HEK293 (cell line): Measurements from ENCODE around the gene PAM.
A peak's percentile ranks its signal among the peaks of the same experiment; 100 is the strongest.

Experiments
- CTCF ChIA-PET: fragments of 350-600 bp; formaldehyde crosslinking; extraction: SDS; loops from one replicate; lab custom pipeline; 2021; ENCODE audit warnings: antibody characterized with exemption; lab: Yijun Ruan, JAX
- POLR2A ChIA-PET: fragments of 300-600 bp; formaldehyde crosslinking; extraction: SDS; loops from one replicate; lab custom pipeline; 2020; ENCODE audit warnings: antibody characterized with exemption, inconsistent platforms; lab: Yijun Ruan, JAX
- H3K27ac ChIP-seq: fragments of 200-500 bp; sonication (Bioruptor generic); 2 replicates; pipeline ENCODE4 v1.5.1; 2014; ENCODE audit warnings: low read depth, low read length, control low read depth, inconsistent platforms; ENCODE audit errors: extremely low read depth
- H3K36me3 ChIP-seq, 2 experiments: fragments of 200-500 bp in 1 of 2; sonication (Bioruptor generic) in 1 of 2; 1 replicate in 1 of 2; 2 replicates in 1 of 2; pipeline ENCODE4 v1.5.1; 2014 to 2017; ENCODE audit warnings: inconsistent platforms in 2 of 2, low read length in 2 of 2; ENCODE audit not compliant: control insufficient read depth in 2 of 2, insufficient read depth in 1 of 2
- H3K4me1 ChIP-seq: fragments of 200-500 bp; sonication (Bioruptor generic); 2 replicates; pipeline ENCODE4 v1.5.1; 2014; ENCODE audit warnings: mild to moderate bottlenecking, low read length, inconsistent platforms; ENCODE audit not compliant: control insufficient read depth, insufficient read depth
- H3K4me3 ChIP-seq: 2 replicates; pipeline ENCODE4 v1.5.1; 2011; ENCODE audit warnings: low read depth, mild to moderate bottlenecking, control low read depth, low read length, moderate library complexity
- H3K9me3 ChIP-seq: fragments of 200-500 bp; sonication (Bioruptor generic); 2 replicates; pipeline ENCODE4 v1.5.1; 2014; ENCODE audit warnings: low read depth, low read length, inconsistent platforms; ENCODE audit not compliant: control insufficient read depth, insufficient read depth
- GLIS2 ChIP-seq: fragments of 450-650 bp; formaldehyde crosslinking; IDR thresholded peaks from 2 replicates; pipeline ENCODE4 v1.5.1; 2016; ENCODE audit warnings: missing biosample characterization, missing genetic modification characterization
- KLF1 ChIP-seq: fragments of 450-650 bp; formaldehyde crosslinking; IDR thresholded peaks from 2 replicates; pipeline ENCODE4 v1.5.1; 2016; ENCODE audit warnings: missing biosample characterization, missing genetic modification characterization
- SCRT2 ChIP-seq: fragments of 450-650 bp; formaldehyde crosslinking; IDR thresholded peaks from 2 replicates; pipeline ENCODE4 v1.5.1; 2016; ENCODE audit warnings: missing biosample characterization, missing genetic modification characterization
- ZBTB17 ChIP-seq: fragments of 450-650 bp; formaldehyde crosslinking; IDR thresholded peaks from 2 replicates; pipeline ENCODE4 v1.5.1; 2016; ENCODE audit warnings: missing biosample characterization, missing genetic modification characterization
- ZBTB48 ChIP-seq: fragments of 450-650 bp; formaldehyde crosslinking; IDR thresholded peaks from 2 replicates; pipeline ENCODE4 v1.5.1; 2016; ENCODE audit warnings: missing biosample characterization, missing genetic modification characterization
- ZFP69B ChIP-seq: fragments of 450-650 bp; formaldehyde crosslinking; IDR thresholded peaks from 2 replicates; pipeline ENCODE4 v1.5.1; 2016; ENCODE audit warnings: missing biosample characterization, missing genetic modification characterization
- ZNF138 ChIP-seq: fragments of 450-650 bp; formaldehyde crosslinking; IDR thresholded peaks from 2 replicates; pipeline ENCODE4 v1.5.1; 2016; ENCODE audit warnings: missing biosample characterization, missing genetic modification characterization, borderline replicate concordance
- ZNF140 ChIP-seq: fragments of 450-650 bp; formaldehyde crosslinking; IDR thresholded peaks from 2 replicates; pipeline ENCODE4 v1.5.1; 2016; ENCODE audit warnings: missing biosample characterization, missing genetic modification characterization
- ZNF155 ChIP-seq: fragments of 450-650 bp; formaldehyde crosslinking; IDR thresholded peaks from 2 replicates; pipeline ENCODE4 v1.5.1; 2016; ENCODE audit warnings: missing biosample characterization, missing genetic modification characterization
- ZNF24 ChIP-seq: fragments of 450-650 bp; formaldehyde crosslinking; IDR thresholded peaks from 2 replicates; pipeline ENCODE4 v1.5.1; 2016; ENCODE audit warnings: missing biosample characterization, missing genetic modification characterization
- ZNF423 ChIP-seq: fragments of 450-650 bp; formaldehyde crosslinking; IDR thresholded peaks from 2 replicates; pipeline ENCODE4 v1.5.1; 2016; ENCODE audit warnings: missing biosample characterization, missing genetic modification characterization
- ZNF473 ChIP-seq: fragments of 450-650 bp; formaldehyde crosslinking; IDR thresholded peaks from 2 replicates; pipeline ENCODE4 v1.5.1; 2017; ENCODE audit warnings: missing biosample characterization, missing genetic modification characterization
- ZNF510 ChIP-seq: fragments of 450-650 bp; formaldehyde crosslinking; IDR thresholded peaks from 2 replicates; pipeline ENCODE4 v1.5.1; 2018; ENCODE audit warnings: mild to moderate bottlenecking, missing genetic modification characterization, missing biosample characterization; ENCODE audit not compliant: insufficient replicate concordance
- ZNF530 ChIP-seq: fragments of 450-650 bp; formaldehyde crosslinking; IDR thresholded peaks from 2 replicates; pipeline ENCODE4 v1.5.1; 2016; ENCODE audit warnings: low read depth, missing biosample characterization, missing genetic modification characterization
- ZNF549 ChIP-seq: fragments of 450-650 bp; IDR thresholded peaks from 2 replicates; pipeline ENCODE4 v1.5.1; 2018; ENCODE audit warnings: missing biosample characterization, missing genetic modification characterization, mild to moderate bottlenecking, inconsistent platforms, moderate library complexity
- ZNF571 ChIP-seq: fragments of 450-650 bp; formaldehyde crosslinking; IDR thresholded peaks from 2 replicates; pipeline ENCODE4 v1.5.0; 2017; ENCODE audit warnings: missing biosample characterization, missing genetic modification characterization
- ZNF654 ChIP-seq: fragments of 450-650 bp; formaldehyde crosslinking; IDR thresholded peaks from 2 replicates; pipeline ENCODE4 v1.5.1; 2016; ENCODE audit warnings: low read depth, missing biosample characterization, missing genetic modification characterization
- ZNF670 ChIP-seq: fragments of 450-650 bp; formaldehyde crosslinking; IDR thresholded peaks from 2 replicates; pipeline ENCODE4 v1.5.1; 2016; ENCODE audit warnings: missing biosample characterization, missing genetic modification characterization, low read depth
- ZNF701 ChIP-seq: fragments of 450-650 bp; formaldehyde crosslinking; IDR thresholded peaks from 2 replicates; pipeline ENCODE4 v1.5.1; 2016; ENCODE audit warnings: missing biosample characterization, missing genetic modification characterization
- ZNF768 ChIP-seq: fragments of 450-650 bp; formaldehyde crosslinking; IDR thresholded peaks from 2 replicates; pipeline ENCODE4 v1.5.1; 2018; ENCODE audit warnings: missing biosample characterization, mild to moderate bottlenecking, missing genetic modification characterization
- TF ChIP-seq, protein P1 (sequence below): fragments of 450-650 bp; formaldehyde crosslinking; IDR thresholded peaks from 2 replicates; pipeline ENCODE4 v1.5.1; 2016; ENCODE audit warnings: missing biosample characterization, missing genetic modification characterization
- TF ChIP-seq, protein P2 (sequence below): fragments of 450-650 bp; formaldehyde crosslinking; conservative IDR thresholded peaks from 2 replicates; pipeline ENCODE4 v1.5.1; 2016; ENCODE audit warnings: low read depth, missing biosample characterization, missing genetic modification characterization
- TF ChIP-seq, protein P3 (sequence below): fragments of 450-650 bp; formaldehyde crosslinking; IDR thresholded peaks from 2 replicates; pipeline ENCODE4 v1.5.1; 2016; ENCODE audit warnings: missing biosample characterization, missing genetic modification characterization

PAM gene

DNA sequence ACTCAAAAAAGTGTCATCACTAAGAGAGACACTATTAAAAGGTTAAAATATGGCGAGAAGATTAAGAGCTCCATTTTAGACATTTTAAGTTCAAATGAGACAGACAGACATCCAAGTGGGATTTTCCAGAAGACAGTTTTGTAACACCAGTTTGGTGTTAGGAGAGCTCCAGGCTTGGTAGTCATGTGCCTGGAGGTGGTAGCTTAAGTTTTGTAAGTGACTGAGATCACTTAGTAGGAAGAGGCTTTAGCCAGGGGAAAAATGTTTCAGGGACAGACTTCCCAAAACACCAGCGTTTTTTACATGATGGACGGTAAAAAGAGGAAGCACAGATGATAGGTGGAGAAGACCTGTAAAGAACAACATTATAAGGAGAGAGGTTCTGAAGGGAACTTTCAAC is 214.5 kb downstream of the PAM start:
- Histone ChIP-seq H3K4me1 (no peaks in the 10 kb centered on the region), H3K27ac (no peak overlapping the region), H3K36me3 (no peaks in the 10 kb centered on the region), H3K4me3 (no peak overlapping the region), H3K9me3 (no peaks in the 10 kb centered on the region)
- no peak for TF ChIP-seq ZNF768 (tag by site-specific recombination)
- TF ChIP-seq ZNF510 (tag by site-specific recombination): no peak
- no peak for TF ChIP-seq ZNF530 (tag by site-specific recombination)
- TF ChIP-seq ZNF473 (tag by site-specific recombination): no peak
- no peak for TF ChIP-seq ZBTB48
- no peak for TF ChIP-seq ZNF155 (tag by site-specific recombination)
- ChIA-PET CTCF (interaction anchor here (0.6 to 2.5 kb wide), 7 partner anchors 12 to 288 kb away, joined by 3 to 14 read pairs (median 3); no protein-coding TSS in a partner anchor), POLR2A (no interaction called here)

DNA sequence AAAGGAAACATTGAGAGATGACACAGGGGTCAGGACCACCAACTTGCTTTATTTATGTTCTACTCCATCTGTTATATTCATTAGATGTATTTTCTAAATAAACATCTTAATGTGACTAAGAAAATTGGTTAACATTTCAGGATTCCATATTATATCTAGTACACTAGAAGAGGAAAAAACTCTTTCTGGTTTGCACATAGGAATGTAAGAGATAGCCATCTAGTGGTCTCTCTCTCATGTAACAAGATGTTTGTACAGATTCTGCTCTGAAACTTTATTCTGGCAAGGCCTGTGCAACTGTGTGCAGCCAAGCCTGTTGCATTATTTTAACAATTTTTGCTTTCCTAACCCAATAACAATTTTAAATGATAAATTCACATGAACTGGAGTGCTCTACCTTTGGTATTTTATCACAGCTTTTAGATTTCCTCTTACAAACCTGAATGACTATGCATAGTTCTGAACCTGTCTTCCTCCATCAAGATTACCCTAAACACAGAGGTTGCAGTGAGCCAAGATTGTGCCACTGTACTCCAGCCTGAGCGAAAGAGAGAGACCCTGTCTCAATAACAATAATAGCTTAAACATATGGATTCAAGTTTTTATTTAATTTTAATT is 216.7 kb downstream of the PAM start:
- CTCF ChIA-PET: interaction anchor here (0.6 to 2.5 kb wide), 9 partner anchors 11 to 290 kb away, joined by 3 to 14 read pairs (median 3); no protein-coding TSS in a partner anchor
- TF ChIP-seq ZNF654 (peak; percentile 43), SCRT2 (tag by site-specific recombination) (0 out of 2 replicates have a peak, but pooled peaks have one; percentile 48), ZNF24 (tag by site-specific recombination) (no peak)
- TF ChIP-seq, protein P1, sequence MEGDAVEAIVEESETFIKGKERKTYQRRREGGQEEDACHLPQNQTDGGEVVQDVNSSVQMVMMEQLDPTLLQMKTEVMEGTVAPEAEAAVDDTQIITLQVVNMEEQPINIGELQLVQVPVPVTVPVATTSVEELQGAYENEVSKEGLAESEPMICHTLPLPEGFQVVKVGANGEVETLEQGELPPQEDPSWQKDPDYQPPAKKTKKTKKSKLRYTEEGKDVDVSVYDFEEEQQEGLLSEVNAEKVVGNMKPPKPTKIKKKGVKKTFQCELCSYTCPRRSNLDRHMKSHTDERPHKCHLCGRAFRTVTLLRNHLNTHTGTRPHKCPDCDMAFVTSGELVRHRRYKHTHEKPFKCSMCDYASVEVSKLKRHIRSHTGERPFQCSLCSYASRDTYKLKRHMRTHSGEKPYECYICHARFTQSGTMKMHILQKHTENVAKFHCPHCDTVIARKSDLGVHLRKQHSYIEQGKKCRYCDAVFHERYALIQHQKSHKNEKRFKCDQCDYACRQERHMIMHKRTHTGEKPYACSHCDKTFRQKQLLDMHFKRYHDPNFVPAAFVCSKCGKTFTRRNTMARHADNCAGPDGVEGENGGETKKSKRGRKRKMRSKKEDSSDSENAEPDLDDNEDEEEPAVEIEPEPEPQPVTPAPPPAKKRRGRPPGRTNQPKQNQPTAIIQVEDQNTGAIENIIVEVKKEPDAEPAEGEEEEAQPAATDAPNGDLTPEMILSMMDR (tag by site-specific recombination): 0 out of 2 replicates have a peak, but pooled peaks have one; percentile 25
- TF ChIP-seq, all 188 proteins: peak for 3
- POLR2A ChIA-PET: interaction anchor here (0.6 kb wide), 1 partner anchor 286 kb away, joined by 7 read pairs; the partner anchor contains the start of gene MACIR

DNA sequence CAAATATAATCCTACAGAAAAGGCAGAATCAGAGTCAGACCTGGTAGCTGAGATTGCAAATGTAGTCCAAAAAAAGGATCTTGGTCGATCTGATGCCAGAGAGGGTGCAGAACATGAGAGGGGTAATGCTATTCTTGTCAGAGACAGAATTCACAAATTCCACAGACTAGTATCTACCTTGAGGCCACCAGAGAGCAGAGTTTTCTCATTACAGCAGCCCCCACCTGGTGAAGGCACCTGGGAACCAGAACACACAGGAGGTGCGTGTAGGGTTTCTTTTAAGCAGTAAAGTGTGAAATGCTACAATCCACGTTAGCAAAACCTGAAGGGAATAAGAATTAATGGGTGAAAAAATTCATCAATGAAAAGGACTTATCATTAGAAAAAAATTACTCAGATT is 219.1 kb downstream of the PAM start:
- no peaks in the 10 kb centered on the region for H3K4me1 ChIP-seq
- ChIA-PET CTCF (interaction anchor here (0.6 to 2.9 kb wide), 4 partner anchors 96 to 323 kb away, joined by 3 to 8 read pairs (median 4); no protein-coding TSS in a partner anchor), POLR2A (no interaction called here)
- H3K9me3 ChIP-seq: no peaks in the 10 kb centered on the region
- H3K36me3 ChIP-seq: no peaks in the 10 kb centered on the region
- H3K4me3 ChIP-seq: no peak overlapping the region
- H3K27ac ChIP-seq: no peak overlapping the region
- TF ChIP-seq ZNF701 (tag by site-specific recombination): no peak
- TF ChIP-seq, protein P2, sequence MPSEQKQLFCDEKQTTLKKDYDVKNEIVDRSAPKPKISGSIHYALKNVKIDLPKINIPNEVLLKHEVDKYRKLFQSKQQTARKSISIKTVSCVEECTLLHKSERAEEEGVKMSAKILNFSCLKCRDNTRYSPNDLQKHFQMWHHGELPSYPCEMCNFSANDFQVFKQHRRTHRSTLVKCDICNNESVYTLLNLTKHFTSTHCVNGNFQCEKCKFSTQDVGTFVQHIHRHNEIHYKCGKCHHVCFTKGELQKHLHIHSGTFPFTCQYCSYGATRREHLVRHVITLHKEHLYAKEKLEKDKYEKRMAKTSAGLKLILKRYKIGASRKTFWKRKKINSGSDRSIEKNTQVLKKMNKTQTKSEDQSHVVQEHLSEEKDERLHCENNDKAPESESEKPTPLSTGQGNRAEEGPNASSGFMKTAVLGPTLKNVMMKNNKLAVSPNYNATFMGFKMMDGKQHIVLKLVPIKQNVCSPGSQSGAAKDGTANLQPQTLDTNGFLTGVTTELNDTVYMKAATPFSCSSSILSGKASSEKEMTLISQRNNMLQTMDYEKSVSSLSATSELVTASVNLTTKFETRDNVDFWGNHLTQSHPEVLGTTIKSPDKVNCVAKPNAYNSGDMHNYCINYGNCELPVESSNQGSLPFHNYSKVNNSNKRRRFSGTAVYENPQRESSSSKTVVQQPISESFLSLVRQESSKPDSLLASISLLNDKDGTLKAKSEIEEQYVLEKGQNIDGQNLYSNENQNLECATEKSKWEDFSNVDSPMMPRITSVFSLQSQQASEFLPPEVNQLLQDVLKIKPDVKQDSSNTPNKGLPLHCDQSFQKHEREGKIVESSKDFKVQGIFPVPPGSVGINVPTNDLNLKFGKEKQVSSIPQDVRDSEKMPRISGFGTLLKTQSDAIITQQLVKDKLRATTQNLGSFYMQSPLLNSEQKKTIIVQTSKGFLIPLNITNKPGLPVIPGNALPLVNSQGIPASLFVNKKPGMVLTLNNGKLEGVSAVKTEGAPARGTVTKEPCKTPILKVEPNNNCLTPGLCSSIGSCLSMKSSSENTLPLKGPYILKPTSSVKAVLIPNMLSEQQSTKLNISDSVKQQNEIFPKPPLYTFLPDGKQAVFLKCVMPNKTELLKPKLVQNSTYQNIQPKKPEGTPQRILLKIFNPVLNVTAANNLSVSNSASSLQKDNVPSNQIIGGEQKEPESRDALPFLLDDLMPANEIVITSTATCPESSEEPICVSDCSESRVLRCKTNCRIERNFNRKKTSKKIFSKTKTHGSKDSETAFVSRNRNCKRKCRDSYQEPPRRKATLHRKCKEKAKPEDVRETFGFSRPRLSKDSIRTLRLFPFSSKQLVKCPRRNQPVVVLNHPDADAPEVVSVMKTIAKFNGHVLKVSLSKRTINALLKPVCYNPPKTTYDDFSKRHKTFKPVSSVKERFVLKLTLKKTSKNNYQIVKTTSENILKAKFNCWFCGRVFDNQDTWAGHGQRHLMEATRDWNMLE (tag by site-specific recombination): no peak
- TF ChIP-seq ZBTB17: no peak
- no peak for TF ChIP-seq ZNF423 (tag by site-specific recombination)
- TF ChIP-seq ZFP69B (tag by site-specific recombination): no peak
- no peak for TF ChIP-seq KLF1
- TF ChIP-seq ZNF140 (tag by site-specific recombination): no peak
- TF ChIP-seq ZNF571 (tag by site-specific recombination): no peak
- TF ChIP-seq ZNF549 (tag by site-specific recombination): no peak
- no peak for TF ChIP-seq GLIS2 (tag by site-specific recombination)
- TF ChIP-seq, protein P3, sequence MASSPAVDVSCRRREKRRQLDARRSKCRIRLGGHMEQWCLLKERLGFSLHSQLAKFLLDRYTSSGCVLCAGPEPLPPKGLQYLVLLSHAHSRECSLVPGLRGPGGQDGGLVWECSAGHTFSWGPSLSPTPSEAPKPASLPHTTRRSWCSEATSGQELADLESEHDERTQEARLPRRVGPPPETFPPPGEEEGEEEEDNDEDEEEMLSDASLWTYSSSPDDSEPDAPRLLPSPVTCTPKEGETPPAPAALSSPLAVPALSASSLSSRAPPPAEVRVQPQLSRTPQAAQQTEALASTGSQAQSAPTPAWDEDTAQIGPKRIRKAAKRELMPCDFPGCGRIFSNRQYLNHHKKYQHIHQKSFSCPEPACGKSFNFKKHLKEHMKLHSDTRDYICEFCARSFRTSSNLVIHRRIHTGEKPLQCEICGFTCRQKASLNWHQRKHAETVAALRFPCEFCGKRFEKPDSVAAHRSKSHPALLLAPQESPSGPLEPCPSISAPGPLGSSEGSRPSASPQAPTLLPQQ (tag by site-specific recombination): no peak
- no peak for TF ChIP-seq ZNF670 (tag by site-specific recombination)
- no peak for TF ChIP-seq ZNF138 (tag by site-specific recombination)

More for the DNA sequence above, 216.7 kb downstream of the PAM start:
- H3K9me3 ChIP-seq: no peaks in the 10 kb centered on the region
- no peaks in the 10 kb centered on the region for H3K36me3 ChIP-seq
- H3K4me3 ChIP-seq: no peak overlapping the region
- H3K4me1 ChIP-seq: no peaks in the 10 kb centered on the region
- no peak overlapping the region for H3K27ac ChIP-seq
